Ovary (tissue), 3 donors: ENCODE data around the gene WTAP.

Experiments used
- CTCF ChIP-seq, 3 donors: fragments of 450-650 bp in 2 of 3; fragments of 200-600 bp in 1 of 3; IDR thresholded peaks; one replicate each; pipeline versions ENCODE4 v1.5.1 to v1.8.0; 2016 to 2022; ENCODE audit warnings: antibody characterized with exemption in 3 of 3, mild to moderate bottlenecking in 1 of 3
- EP300 ChIP-seq: sonication (generic); formaldehyde crosslinking; IDR thresholded peaks from one replicate; pipeline ENCODE4 v1.6.1; 2017; ENCODE audit warnings: antibody characterized with exemption
- POLR2A ChIP-seq: fragments of 450-650 bp; IDR thresholded peaks from one replicate; pipeline ENCODE4 v1.6.1; 2017; ENCODE audit warnings: antibody characterized with exemption, mild to moderate bottlenecking, moderate library complexity
- donor health status: DM: no; HTN: no; CAD: no.

GRCh38 chr6:159715605-159716004 lies 11.7 kb upstream of the WTAP start:
- no peak for TF ChIP-seq CTCF (IDR thresholded peaks at IDR 0.05)
- TF ChIP-seq EP300 = no peak
- no peak for TF ChIP-seq POLR2A
